OCI-LY1 (cell line): Measurements from ENCODE around the gene RPP40.

ENCODE experiments used
- H2AFZ ChIP-seq: fragments of 200-600 bp; sonication (generic), shearing (Covaris generic); 2 replicates; pipeline ENCODE4 v1.6.0; 2014; ENCODE audit warnings: antibody characterized with exemption, mild to moderate bottlenecking, low read length
- H3F3A ChIP-seq: fragments of 200-600 bp; sonication (generic), shearing (Covaris generic); 2 replicates; pipeline ENCODE4 v1.6.0; 2014; ENCODE audit warnings: mild to moderate bottlenecking, antibody characterized with exemption, low read length, moderate library complexity; ENCODE audit not compliant: insufficient read depth
- H3K27ac ChIP-seq: fragments of 200-600 bp; sonication (generic); 2 replicates; pipeline ENCODE4 v1.5.1; 2014; ENCODE audit warnings: low read length, mixed run types, mild to moderate bottlenecking, low read depth; ENCODE audit not compliant: poor library complexity, severe bottlenecking
- H3K27me3 ChIP-seq: fragments of 200-600 bp; sonication (generic); 2 replicates; pipeline ENCODE4 v1.6.0; 2014; ENCODE audit warnings: antibody characterized with exemption, mild to moderate bottlenecking, low read length, moderate library complexity; ENCODE audit not compliant: insufficient read depth
- H3K36me3 ChIP-seq: fragments of 200-600 bp; sonication (generic); 2 replicates; pipeline ENCODE4 v1.6.1; 2014; ENCODE audit warnings: mild to moderate bottlenecking, antibody characterized with exemption, low read length, moderate library complexity, mixed read lengths; ENCODE audit not compliant: insufficient read depth
- H3K4me1 ChIP-seq: fragments of 200-600 bp; sonication (generic); 2 replicates; pipeline ENCODE4 v1.5.1; 2014; ENCODE audit warnings: mild to moderate bottlenecking, low read length, moderate library complexity; ENCODE audit not compliant: insufficient read depth, severe bottlenecking
- H3K4me2 ChIP-seq: fragments of 200-600 bp; sonication (generic), shearing (Covaris generic); 2 replicates; pipeline ENCODE4 v1.6.1; 2014; ENCODE audit warnings: low read length
- H3K4me3 ChIP-seq: fragments of 200-600 bp; sonication (generic); 2 replicates; pipeline ENCODE4 v1.5.1; 2014; ENCODE audit warnings: low read length, low read depth, mild to moderate bottlenecking, mixed read lengths; ENCODE audit not compliant: poor library complexity, severe bottlenecking
- H3K79me2 ChIP-seq: fragments of 200-600 bp; shearing (Covaris generic); 2 replicates; pipeline ENCODE4 v1.6.1; 2016; ENCODE audit warnings: mixed run types, low read length, mixed read lengths; ENCODE audit not compliant: insufficient read depth
- H3K9ac ChIP-seq: fragments of 200-600 bp; sonication (generic), shearing (Covaris generic); 2 replicates; pipeline ENCODE4 v1.6.1; 2014; ENCODE audit warnings: mild to moderate bottlenecking, low read length, mixed read lengths
- H3K9me2 ChIP-seq: fragments of 200-600 bp; sonication (generic), shearing (Covaris generic); 2 replicates; pipeline ENCODE4 v1.6.1; 2014; ENCODE audit warnings: low read depth, mild to moderate bottlenecking, low read length, mixed read lengths
- H3K9me3 ChIP-seq: fragments of 200-600 bp; shearing (Covaris generic); 2 replicates; pipeline ENCODE4 v1.6.1; 2014; ENCODE audit warnings: low read length, mixed read lengths
- H4K20me1 ChIP-seq: fragments of 200-600 bp; sonication (generic), shearing (Covaris generic); 2 replicates; pipeline ENCODE4 v1.6.0; 2016; ENCODE audit warnings: mild to moderate bottlenecking, low read length; ENCODE audit not compliant: insufficient read depth
- EZH2 ChIP-seq: fragments of 200-600 bp; sonication (generic), shearing (Covaris generic); IDR thresholded peaks from 2 replicates; pipeline ENCODE4 v1.8.0; 2017; ENCODE audit warnings: borderline replicate concordance, mixed run types, mild to moderate bottlenecking, antibody characterized with exemption, low read length, moderate library complexity, mixed read lengths
- TF ChIP-seq, protein P1 (sequence below): fragments of 200-600 bp; sonication (generic), shearing (Covaris generic); IDR thresholded peaks from 2 replicates; pipeline ENCODE4 v1.5.1; 2017; ENCODE audit warnings: mild to moderate bottlenecking, antibody characterized with exemption, low read length, moderate library complexity, mixed read lengths

The RPP40 gene

DNA sequence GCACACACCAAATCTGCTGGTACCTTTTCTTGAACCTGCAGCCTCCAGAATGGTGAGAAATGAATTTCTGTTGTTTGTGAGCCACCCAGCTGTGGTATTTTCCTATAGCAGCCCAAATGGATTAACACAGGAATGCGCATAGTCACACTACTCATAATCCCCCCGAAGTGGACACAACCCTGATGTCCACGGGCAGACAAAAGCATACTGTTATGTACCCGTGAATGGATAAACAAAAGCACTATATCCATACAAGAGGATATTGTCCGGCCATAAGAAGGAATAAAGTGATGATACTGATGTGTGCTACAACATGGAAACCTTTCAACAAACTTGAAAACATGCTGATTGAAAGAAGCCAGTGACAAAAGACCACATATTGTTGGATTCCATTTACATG lies 25.1 kb upstream of the RPP40 start:
- Histone ChIP-seq H3K36me3 (no peaks in the 10 kb centered on the region; the same call in 1 of the 2 replicates), H3K79me2 (no peaks in the 10 kb centered on the region), H3K4me3 (no peak overlapping the region), H3K27ac (no peak overlapping the region), H3K4me2 (no peak overlapping the region), H3K9me3 (no peaks in the 10 kb centered on the region), H3K9me2 (no peaks in the 10 kb centered on the region), H2AFZ (no peak overlapping the region), H3K4me1 (peaks cover 9% of the 10 kb centered on the region), H4K20me1 (no peaks in the 10 kb centered on the region), H3K27me3 (no peaks in the 10 kb centered on the region), H3K9ac (no peak overlapping the region), H3F3A (no peaks in the 10 kb centered on the region)
- TF ChIP-seq, protein P1, sequence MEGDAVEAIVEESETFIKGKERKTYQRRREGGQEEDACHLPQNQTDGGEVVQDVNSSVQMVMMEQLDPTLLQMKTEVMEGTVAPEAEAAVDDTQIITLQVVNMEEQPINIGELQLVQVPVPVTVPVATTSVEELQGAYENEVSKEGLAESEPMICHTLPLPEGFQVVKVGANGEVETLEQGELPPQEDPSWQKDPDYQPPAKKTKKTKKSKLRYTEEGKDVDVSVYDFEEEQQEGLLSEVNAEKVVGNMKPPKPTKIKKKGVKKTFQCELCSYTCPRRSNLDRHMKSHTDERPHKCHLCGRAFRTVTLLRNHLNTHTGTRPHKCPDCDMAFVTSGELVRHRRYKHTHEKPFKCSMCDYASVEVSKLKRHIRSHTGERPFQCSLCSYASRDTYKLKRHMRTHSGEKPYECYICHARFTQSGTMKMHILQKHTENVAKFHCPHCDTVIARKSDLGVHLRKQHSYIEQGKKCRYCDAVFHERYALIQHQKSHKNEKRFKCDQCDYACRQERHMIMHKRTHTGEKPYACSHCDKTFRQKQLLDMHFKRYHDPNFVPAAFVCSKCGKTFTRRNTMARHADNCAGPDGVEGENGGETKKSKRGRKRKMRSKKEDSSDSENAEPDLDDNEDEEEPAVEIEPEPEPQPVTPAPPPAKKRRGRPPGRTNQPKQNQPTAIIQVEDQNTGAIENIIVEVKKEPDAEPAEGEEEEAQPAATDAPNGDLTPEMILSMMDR: no peak
- no peak for TF ChIP-seq EZH2

DNA sequence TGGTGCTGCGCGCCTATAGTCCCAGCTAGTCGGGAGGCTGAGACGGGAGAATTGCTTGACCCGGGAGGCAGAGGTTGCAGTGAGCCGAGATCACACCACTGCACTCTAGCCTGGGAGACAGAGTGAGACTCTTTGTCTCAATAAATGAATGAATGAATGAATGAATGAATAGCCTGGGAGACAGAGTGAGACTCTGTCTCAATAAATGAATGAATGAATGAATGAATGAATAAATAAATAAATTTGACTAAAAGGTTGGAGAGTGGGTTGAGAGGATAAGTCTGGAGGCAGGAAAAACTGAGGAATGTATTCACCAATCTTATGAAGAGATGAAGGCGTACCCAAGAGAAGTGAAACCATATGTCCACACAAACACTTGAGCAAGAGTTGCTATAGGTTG lies 24.5 kb upstream of the RPP40 start:
- no peaks in the 10 kb centered on the region; the same call in 1 of the 2 replicates for H3K36me3 ChIP-seq
- peaks cover 9% of the 10 kb centered on the region for H3K4me1 ChIP-seq
- no peak overlapping the region for H3K4me3 ChIP-seq
- TF ChIP-seq EZH2: no peak
- no peaks in the 10 kb centered on the region for H3F3A ChIP-seq
- H3K27me3 ChIP-seq: no peaks in the 10 kb centered on the region
- H2AFZ ChIP-seq: no peak overlapping the region
- no peaks in the 10 kb centered on the region for H3K9me2 ChIP-seq
- H3K27ac ChIP-seq: no peak overlapping the region
- H4K20me1 ChIP-seq: no peaks in the 10 kb centered on the region
- no peak overlapping the region for H3K9ac ChIP-seq
- no peaks in the 10 kb centered on the region for H3K79me2 ChIP-seq
- H3K4me2 ChIP-seq: no peak overlapping the region
- no peaks in the 10 kb centered on the region for H3K9me3 ChIP-seq

DNA sequence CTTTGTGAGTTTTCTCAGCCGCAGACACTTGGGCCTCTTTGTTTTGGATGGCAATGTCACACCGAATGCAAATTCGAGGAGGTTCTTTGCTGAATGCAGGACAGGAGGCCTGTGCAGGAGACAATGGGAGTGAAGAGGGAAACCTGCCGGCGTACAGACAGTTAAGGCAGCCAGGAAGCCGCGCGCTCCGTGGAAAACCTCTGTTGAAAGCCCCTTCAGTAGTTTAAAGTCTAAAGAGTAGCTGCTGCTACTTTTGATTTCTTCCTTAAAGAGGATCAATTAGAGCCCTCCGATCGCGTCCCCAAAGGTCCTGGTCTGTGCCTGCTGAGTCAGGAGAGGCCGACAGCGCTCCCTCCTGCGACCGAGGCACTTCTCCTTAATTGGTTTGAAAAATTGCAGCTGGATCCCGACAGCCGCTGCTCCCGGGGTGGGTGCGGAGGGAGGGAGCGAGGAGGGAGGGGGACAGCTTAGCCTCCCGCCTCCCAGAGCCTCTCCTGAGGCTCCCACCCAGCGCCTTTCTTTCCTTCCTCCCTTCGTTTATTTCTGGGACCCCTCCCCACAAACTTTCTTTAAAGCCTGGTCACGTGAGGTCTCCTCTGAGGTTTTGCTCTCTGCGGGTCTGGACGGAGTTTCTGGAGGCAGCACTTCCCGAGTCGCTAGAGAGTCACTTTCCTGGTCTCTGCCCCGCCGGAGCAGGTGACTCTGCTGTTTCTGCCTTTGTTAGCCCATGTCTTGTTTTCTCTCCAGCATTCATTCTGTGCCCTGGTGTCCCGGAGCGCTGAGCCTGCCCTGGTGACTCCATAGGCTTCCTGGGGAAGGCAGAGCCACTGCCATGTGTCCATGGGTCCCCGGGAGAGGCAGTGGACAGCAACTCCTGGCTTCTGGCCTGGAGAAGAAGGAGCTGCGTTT lies 22.3 kb upstream of the RPP40 start:
- no peaks in the 10 kb centered on the region for H4K20me1 ChIP-seq
- H3K4me2 ChIP-seq: no peak overlapping the region
- no peaks in the 10 kb centered on the region; the same call in 1 of the 2 replicates for H3K36me3 ChIP-seq
- H3K4me1 ChIP-seq: peaks cover 9% of the 10 kb centered on the region
- TF ChIP-seq EZH2: no peak
- TF ChIP-seq, protein P1: no peak
- no peak overlapping the region for H3K4me3 ChIP-seq
- H3K9me2 ChIP-seq: no peaks in the 10 kb centered on the region
- H3K27ac ChIP-seq: no peak overlapping the region
- H3K9me3 ChIP-seq: no peaks in the 10 kb centered on the region
- H3F3A ChIP-seq: no peaks in the 10 kb centered on the region
- H3K27me3 ChIP-seq: no peaks in the 10 kb centered on the region
- no peaks in the 10 kb centered on the region for H3K79me2 ChIP-seq
- H3K9ac ChIP-seq: no peak overlapping the region
- no peak overlapping the region for H2AFZ ChIP-seq
